HG03565 (cell line): Measurements from ENCODE around the gene DEUP1.

Experiments used
- ATAC-seq: cut with Tn5 transposase; IDR thresholded peaks from one replicate; pipeline ENCODE4 v1.9.1; 2021; ENCODE audit warnings: mild to moderate bottlenecking, moderate library complexity; ENCODE audit not compliant: unreplicated experiment

The DEUP1 gene

DNA sequence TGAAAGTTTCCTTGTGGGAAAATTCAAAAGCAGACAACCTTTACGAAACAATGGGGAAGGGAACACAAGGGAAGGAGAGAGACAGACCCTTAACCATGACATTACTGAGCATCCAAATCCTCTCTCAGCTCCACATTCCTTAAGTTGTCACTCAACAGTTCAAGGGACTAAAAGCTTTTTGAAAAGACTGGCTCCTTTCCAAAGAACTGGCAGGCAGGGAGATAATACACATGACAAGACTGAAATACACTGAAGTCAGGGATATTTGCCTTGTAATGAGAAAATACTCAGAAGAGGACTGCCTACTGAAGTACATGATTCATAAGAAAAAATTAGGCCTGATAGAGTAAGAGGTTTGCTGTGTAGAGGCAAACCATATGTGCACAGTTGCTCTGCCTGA, 143.6 kb downstream of the DEUP1 start:
- ATAC-seq = no peak

DNA sequence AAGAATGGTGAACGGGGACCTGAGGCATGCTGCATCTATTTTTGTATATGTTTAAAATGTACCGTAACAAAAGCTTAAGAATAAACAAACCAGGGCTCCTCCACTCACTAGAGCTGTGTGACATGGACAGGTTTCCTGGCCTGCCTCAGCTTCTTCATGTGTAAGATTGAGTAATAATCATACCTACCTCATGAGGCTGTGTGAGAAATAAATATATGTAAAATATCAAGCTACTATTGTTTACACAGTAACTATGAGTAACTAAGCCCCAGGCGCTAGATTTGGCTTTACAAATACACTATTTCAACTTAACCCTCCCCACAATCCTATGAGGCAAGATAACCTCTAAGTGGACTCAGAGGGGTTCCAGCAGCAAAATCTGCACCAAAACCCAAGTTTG, 146.3 kb downstream of the DEUP1 start:
- ATAC-seq = no peak

DNA sequence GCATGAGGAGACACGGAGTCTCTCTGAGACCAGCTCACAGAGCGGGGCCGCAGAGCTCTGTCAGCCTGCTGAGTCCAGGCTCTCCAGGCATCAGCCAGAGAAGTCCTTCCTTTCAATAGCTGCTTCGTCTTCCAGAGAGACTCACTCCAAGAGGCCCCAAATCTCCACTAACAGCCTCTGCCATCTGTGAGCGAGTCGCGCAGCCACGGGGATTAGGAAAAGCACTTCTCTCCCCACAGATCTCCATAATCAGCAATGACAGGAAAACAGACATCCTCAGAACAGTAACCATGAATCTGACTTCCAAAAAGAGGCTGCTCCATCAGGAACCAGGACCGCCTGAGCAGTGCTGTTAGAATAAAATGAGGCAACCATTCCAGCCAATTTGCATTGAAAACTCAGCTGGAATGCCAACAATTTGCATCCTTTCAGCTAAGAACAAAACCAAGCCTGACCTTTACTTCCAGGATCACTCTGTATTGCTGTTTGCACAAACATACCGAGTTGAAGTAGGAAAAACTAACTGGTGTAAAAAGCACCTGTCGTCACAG, 147.2 kb downstream of the DEUP1 start:
- no peak for ATAC-seq

DNA sequence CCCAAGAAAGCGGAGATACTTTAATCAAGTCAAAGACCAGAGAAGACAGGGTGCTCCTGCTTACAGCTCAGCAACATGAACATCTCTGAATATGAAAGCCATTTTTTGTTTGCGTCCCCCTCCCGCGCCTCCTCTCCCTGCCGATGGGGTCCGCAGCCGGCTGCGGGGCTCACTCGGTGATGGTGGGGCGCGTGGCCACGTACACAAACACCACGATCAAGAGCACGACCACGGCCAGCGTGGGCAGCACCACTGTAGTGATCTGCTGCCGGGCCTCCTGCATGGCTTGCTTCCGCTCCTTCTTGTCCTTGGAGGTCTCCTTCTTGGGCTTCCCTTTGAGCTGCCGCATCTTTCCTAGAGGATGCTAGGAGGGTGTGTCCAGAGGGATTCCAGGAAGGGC, 148.3 kb downstream of the DEUP1 start:
- no peak for ATAC-seq

DNA sequence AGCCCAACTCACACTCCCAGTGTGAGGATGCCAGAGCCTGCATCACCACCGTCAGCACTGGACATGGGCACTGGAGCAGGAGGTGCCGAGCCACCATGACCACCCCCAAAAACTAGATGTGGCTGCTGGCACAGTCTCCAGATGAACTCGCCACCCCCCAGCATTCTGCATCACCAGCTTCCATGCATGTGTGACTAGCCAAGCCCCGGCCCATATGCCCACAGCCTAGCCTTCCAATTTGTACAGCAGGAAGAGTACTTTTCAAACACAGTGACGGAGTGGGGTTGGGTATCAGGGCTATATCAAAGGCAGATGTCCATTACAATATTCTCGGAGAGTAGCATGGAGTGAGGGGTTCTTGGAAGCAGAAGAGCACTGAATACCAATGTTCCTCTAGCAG, 149.7 kb downstream of the DEUP1 start:
- no peak for ATAC-seq

DNA sequence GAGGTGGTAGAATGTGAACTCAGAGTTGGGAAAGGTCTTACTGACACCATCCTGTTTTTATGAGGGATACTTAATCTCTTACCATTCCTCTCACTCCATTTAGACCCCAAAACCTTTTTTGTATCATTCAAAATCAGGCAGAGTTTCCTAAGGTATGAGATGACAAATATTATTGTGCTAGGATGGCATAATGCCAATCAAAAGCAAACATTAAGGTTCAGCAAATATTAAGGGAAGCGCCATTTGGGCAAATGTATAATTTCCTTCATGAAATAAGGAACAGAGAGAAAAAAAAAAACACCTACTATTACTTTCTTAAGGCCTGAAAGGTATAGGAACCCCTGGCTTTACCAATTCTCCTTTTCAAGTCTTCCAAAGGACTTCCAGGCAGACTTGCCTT, 150.2 kb downstream of the DEUP1 start:
- ATAC-seq = no peak

DNA sequence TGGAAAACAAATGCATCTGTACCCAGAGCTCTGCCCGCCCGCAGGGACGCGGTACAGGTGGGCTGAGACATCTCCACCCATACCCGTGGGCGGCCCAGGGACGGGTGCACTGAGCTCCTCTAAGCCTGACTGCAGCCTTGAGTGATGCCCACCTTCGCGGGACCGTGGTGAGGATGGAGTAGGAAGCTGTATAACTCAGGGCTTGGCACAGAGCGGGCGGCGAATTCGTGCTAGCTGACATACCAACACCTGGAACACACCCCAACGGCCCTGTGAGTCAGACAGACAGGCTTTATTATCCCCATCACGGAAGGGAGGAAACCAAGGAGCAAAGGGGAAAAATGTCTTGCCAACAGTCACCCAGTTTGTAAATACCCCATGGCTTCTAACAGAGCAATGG, 150.7 kb downstream of the DEUP1 start:
- ATAC-seq = no peak

DNA sequence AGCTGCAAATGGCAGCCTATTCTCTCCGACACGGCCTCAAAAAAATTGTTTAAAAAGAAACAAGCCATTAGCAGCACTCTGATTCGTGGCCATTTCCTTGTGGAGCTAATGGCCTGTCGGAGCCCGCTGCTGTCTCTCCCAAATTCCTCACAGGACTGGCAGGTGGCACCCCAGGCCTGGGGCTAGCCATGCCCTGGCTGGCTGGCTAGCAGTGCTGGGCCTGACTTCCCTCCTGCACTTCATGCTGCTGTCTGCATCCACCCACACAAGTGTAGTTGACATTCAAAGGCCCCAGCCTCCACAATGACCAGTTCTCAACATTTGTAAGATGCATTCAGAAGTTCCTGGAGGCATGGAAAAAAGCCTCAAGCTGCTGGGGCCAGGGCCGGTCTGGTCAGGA, 151.2 kb downstream of the DEUP1 start:
- ATAC-seq = no peak

DNA sequence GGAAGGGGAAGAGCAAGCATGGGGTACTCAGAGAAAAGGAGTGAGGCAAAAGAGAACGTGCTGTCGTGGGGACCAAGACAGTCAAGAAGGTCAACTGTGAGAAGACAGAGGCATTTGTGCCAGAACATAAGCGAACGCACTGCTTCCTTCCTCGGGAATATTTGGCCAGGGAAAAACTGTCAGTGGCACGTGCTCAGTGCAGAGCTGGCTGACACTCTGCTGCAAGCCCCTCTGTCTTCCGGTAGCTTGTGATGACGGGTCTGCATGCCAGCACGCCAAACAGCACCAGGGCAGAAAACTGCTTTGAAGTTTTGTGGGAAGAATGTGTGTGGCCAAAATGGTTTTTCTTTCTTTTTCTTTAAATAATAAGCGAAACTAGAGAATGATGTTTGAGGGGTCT, 152.0 kb downstream of the DEUP1 start:
- ATAC-seq = no peak

DNA sequence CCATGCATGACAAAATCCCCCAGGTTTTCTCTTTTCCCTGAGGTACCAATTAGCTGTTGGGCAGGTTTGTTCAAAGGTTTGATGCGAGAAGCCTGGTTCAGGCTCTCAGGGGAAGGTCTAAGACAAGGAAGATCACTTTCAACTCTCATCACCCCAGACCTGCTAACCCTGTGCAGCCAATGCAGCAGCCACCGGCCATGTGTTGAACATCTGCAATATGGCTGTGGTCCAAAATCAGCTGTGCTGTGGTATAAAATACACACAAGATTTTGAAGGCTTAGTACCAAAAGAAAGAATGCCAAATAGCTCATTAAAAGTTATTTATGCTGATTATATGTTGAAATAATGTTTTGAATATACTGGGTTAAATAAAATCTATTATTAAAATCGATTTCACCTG, 154.2 kb downstream of the DEUP1 start:
- ATAC-seq = no peak

DNA sequence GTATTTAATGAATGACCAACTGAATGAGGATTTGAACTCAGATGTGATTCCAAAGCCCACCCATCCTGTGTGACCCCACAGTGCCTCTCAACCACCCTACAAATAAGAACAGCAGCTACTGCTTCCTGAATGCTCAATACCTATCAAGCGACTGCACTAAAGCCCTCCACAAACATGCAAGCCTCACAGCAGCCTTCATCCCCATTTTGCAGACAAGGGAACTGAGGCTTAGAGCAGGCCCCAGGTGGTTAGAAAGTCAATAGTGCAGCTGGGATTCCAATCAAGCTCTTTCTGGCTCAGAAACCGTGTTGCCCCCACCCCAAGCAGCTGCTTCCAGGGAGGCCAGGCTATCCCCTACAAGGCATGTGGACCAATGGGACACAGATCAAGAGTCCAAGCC, 155.4 kb downstream of the DEUP1 start:
- ATAC-seq = no peak

DNA sequence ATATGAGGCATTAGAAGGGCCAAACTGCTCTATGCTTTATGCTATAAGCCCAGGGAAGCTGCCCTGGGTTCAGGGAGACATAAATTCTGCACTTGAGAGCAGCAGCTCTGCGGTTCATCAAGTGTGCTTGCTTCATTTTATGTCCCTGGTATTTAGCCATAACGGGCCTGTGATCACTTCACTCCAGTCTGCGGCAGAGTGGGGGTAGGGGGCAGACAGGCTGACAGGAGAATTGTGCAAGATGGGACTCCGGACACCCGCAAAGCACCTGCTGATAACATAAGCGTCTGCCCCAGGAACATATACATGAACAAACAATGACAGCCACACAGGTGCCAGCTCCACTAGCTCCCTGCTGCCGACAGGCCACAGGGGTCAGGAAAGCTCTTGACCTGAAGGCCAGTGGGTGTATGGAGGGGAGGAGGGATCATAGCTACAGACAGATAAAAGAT, 156.5 kb downstream of the DEUP1 start:
- ATAC-seq = no peak
